WTC11 (cell line): ENCODE results near the gene AKAP13. TPM values are rescaled to one million over a fixed set of nuclear protein-coding genes. Genes with fewer than 3 reads are reported as not detected.

Experiments
- ATAC-seq: fragments of 200-7000 bp; cut with Tn5 transposase; 2 replicates; pipeline ENCODE4 v1.10.0; 2021; ENCODE audit warnings: mild to moderate bottlenecking, moderate library complexity
- CTCF ChIA-PET: fragments of 300-600 bp; sonication (Branson Sonifier 250); formaldehyde crosslinking; loops from one replicate; lab custom pipeline; 2021; ENCODE audit warnings: antibody characterized with exemption; lab: Charles Lee
- POLR2A ChIA-PET: fragments of 350-600 bp; sonication (Branson Sonifier 250); formaldehyde crosslinking; loops from one replicate; lab custom pipeline; 2021; ENCODE audit warnings: antibody characterized with exemption; lab: Charles Lee
- DNase-seq: peaks from one replicate; pipeline ENCODE4 v3.0.0; 2021; ENCODE audit warnings: low spot score
- H3K27ac Mint-ChIP-seq: 2 replicates; pipeline ENCODE4 v1.8.0; 2021; ENCODE audit warnings: mixed read lengths
- H3K27me3 Mint-ChIP-seq: 2 replicates; pipeline ENCODE4 v1.8.0; 2021; ENCODE audit warnings: low read depth, mild to moderate bottlenecking, moderate library complexity, mixed read lengths
- H3K36me3 Mint-ChIP-seq: 2 replicates; pipeline ENCODE4 v1.8.0; 2021; ENCODE audit warnings: mixed read lengths
- H3K4me1 Mint-ChIP-seq: 2 replicates; pipeline ENCODE4 v1.8.0; 2022; ENCODE audit warnings: mixed read lengths
- H3K4me3 Mint-ChIP-seq: 2 replicates; pipeline ENCODE4 v1.8.0; 2021; ENCODE audit warnings: mild to moderate bottlenecking, moderate library complexity, mixed read lengths
- H3K9me3 Mint-ChIP-seq: 2 replicates; pipeline ENCODE4 v1.8.0; 2021; ENCODE audit warnings: mixed read lengths
- FOXJ3 ChIP-seq: sonication (generic); formaldehyde crosslinking; IDR thresholded peaks from 2 replicates; pipeline ENCODE4 v1.9.0; 2021; ENCODE audit warnings: missing genetic modification reagents, mild to moderate bottlenecking, borderline replicate concordance
- GABPB1 ChIP-seq: sonication (generic); formaldehyde crosslinking; IDR thresholded peaks from 2 replicates; pipeline ENCODE4 v1.8.1; 2023; ENCODE audit warnings: mild to moderate bottlenecking, missing genetic modification reagents
- KAT7 ChIP-seq: sonication (generic); formaldehyde crosslinking; IDR thresholded peaks from 2 replicates; pipeline ENCODE4 v1.8.1; 2023; ENCODE audit warnings: missing genetic modification reagents, mild to moderate bottlenecking, borderline replicate concordance
- MXD4 ChIP-seq: fragments of 250-450 bp; sonication (Bioruptor Pico); IDR thresholded peaks from 2 replicates; pipeline ENCODE4 v1.8.0; 2021; ENCODE audit warnings: mild to moderate bottlenecking, moderate library complexity, borderline replicate concordance
- MYBL2 ChIP-seq: sonication (generic); formaldehyde crosslinking; IDR thresholded peaks from 2 replicates; pipeline ENCODE4 v1.8.1; 2023; ENCODE audit warnings: mild to moderate bottlenecking, moderate library complexity, missing genetic modification reagents
- NR2C2 ChIP-seq: sonication (generic); formaldehyde crosslinking; IDR thresholded peaks from 2 replicates; pipeline ENCODE4 v1.8.0; 2022; ENCODE audit warnings: mild to moderate bottlenecking, missing genetic modification reagents
- PRRX2 ChIP-seq: fragments of 250-450 bp; sonication (Bioruptor Pico); IDR thresholded peaks from 2 replicates; pipeline ENCODE4 v1.8.0; 2021; ENCODE audit warnings: mild to moderate bottlenecking
- SP1 ChIP-seq: sonication (generic); formaldehyde crosslinking; conservative IDR thresholded peaks from 2 replicates; pipeline ENCODE4 v1.8.1; 2022; ENCODE audit warnings: missing genetic modification reagents
- TEAD1 ChIP-seq: sonication (generic); formaldehyde crosslinking; IDR thresholded peaks from 2 replicates; pipeline ENCODE4 v1.8.0; 2022; ENCODE audit warnings: mild to moderate bottlenecking, missing genetic modification reagents
- ZNF121 ChIP-seq: sonication (generic); formaldehyde crosslinking; IDR thresholded peaks from 2 replicates; pipeline ENCODE4 v1.8.0; 2023; ENCODE audit warnings: missing genetic modification reagents
- ZNF317 ChIP-seq: sonication (generic); formaldehyde crosslinking; IDR thresholded peaks from 2 replicates; pipeline ENCODE4 v1.8.1; 2023; ENCODE audit warnings: low read depth, mild to moderate bottlenecking, moderate library complexity, missing genetic modification reagents, borderline replicate concordance
- ZNF423 ChIP-seq: fragments of 250-450 bp; sonication (Bioruptor Pico); IDR thresholded peaks from 2 replicates; pipeline ENCODE4 v2.1.2; 2022; ENCODE audit warnings: mild to moderate bottlenecking, moderate library complexity
- total RNA-seq: library from RNA; stranded (reverse); gene quantifications from 3 replicates; pipeline ENCODE4 v1.2.3, GENCODE V29; 2021
- TF ChIP-seq, protein P1 (sequence below): sonication (generic); formaldehyde crosslinking; conservative IDR thresholded peaks from 2 replicates; pipeline ENCODE4 v1.8.1; 2022; ENCODE audit warnings: mild to moderate bottlenecking, missing genetic modification reagents
- TF ChIP-seq, protein P2 (sequence below): sonication (generic); formaldehyde crosslinking; IDR thresholded peaks from 2 replicates; pipeline ENCODE4 v1.8.1; 2022; ENCODE audit warnings: low read depth, missing genetic modification reagents, borderline replicate concordance
- TF ChIP-seq, protein P3 (sequence below): fragments of 250-450 bp; sonication (Bioruptor Pico); IDR thresholded peaks from 2 replicates; pipeline ENCODE4 v1.9.0; 2021; ENCODE audit warnings: moderate library complexity, mild to moderate bottlenecking, inconsistent platforms, borderline replicate concordance
- TF ChIP-seq, protein P4 (sequence below): sonication (generic); formaldehyde crosslinking; IDR thresholded peaks from 2 replicates; pipeline ENCODE4 v1.8.1; 2023; ENCODE audit warnings: mild to moderate bottlenecking, missing genetic modification reagents
- TF ChIP-seq, protein P5 (sequence below): sonication (generic); formaldehyde crosslinking; IDR thresholded peaks from 2 replicates; pipeline ENCODE4 v1.8.1; 2023; ENCODE audit warnings: mild to moderate bottlenecking, moderate library complexity, missing genetic modification reagents

AKAP13 gene
- total RNA-seq, 1 experiment from 2014 or later = 50.3 TPM

DNA sequence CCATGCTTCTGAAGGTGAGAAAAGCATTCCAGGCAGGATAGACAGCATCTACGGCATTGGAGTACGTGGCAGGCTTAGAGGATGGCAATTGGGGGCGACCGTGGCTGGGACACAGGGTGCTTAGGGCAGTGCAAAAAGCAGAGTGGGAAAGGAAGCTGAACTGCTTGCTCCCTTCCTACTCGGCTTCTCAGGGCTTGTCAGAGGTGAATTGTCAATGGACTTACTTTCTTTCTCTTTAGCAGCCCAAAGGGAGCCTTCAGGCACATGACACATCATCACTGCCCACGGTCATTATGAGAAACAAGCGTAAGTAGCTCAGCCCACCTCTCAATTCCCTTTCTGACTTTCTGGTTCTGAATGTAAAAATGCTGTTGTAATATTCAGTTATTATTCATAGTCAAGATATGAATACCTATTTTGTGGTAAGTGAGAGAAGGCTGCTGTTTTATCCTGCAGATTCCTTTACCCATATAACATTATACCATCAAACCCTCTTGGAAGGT, 330.0 kb downstream of the AKAP13 start:
- ATAC-seq (no peak), DNase-seq (no peak)
- no peaks in the 10 kb centered on the region for H3K27me3 Mint-ChIP-seq
- H3K4me1 Mint-ChIP-seq = peaks cover 22% of the 10 kb centered on the region
- ChIA-PET CTCF (interaction anchor here (0.5 kb wide), 1 partner anchor 233 kb away, joined by 3 read pairs; no protein-coding TSS in a partner anchor), POLR2A (no interaction called here)
- peaks cover 18% of the 10 kb centered on the region for H3K36me3 Mint-ChIP-seq
- no peak overlapping the region for H3K4me3 Mint-ChIP-seq
- no peak for TF ChIP-seq SP1 (CRISPR knock-in tag)
- TF ChIP-seq, protein P1, sequence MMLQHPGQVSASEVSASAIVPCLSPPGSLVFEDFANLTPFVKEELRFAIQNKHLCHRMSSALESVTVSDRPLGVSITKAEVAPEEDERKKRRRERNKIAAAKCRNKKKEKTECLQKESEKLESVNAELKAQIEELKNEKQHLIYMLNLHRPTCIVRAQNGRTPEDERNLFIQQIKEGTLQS (CRISPR knock-in tag) = no peak
- H3K9me3 Mint-ChIP-seq = no peaks in the 10 kb centered on the region
- H3K27ac Mint-ChIP-seq = no peak overlapping the region

DNA sequence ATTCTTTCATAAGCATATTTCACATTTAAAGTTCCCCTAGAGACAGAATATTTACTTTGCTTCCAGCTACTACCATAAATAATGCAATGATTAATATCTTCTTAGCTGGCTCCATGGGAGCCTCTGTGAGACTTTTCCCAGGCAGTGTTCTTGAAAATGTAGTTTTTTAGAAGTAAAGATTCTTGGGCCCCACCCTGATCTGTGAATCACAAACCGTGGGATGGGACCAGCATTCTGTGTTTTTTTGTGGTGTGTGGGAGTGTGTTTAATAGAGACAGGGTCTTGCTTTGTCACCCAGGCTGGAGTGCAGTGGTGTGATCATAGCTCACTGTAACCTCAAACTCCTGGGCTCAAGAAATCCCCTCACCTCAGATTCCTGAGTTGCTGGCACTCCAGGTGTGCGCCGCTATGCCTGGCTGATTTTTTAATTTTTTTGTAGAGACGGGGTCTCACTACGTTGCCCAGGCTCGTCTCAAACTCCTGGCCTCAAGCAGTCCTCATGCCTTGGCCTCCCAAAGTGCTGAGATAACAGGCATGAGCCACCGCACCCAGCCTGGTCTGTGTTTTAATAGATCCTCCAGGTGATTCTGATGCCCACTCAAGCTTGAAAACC, 331.3 kb downstream of the AKAP13 start:
- POLR2A ChIA-PET = no interaction called here
- Mint-ChIP-seq H3K4me1 (peaks cover 18% of the 10 kb centered on the region), H3K36me3 (peaks cover 18% of the 10 kb centered on the region), H3K27ac (no peak overlapping the region), H3K9me3 (no peaks in the 10 kb centered on the region), H3K4me3 (no peak overlapping the region)
- CTCF ChIA-PET = interaction anchor here (1.0 kb wide), 1 partner anchor 147 kb away, joined by 4 read pairs; no protein-coding TSS in a partner anchor
- DNase-seq (no peak), ATAC-seq (no peak)
- TF ChIP-seq, protein P2, sequence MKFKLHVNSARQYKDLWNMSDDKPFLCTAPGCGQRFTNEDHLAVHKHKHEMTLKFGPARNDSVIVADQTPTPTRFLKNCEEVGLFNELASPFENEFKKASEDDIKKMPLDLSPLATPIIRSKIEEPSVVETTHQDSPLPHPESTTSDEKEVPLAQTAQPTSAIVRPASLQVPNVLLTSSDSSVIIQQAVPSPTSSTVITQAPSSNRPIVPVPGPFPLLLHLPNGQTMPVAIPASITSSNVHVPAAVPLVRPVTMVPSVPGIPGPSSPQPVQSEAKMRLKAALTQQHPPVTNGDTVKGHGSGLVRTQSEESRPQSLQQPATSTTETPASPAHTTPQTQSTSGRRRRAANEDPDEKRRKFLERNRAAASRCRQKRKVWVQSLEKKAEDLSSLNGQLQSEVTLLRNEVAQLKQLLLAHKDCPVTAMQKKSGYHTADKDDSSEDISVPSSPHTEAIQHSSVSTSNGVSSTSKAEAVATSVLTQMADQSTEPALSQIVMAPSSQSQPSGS (CRISPR knock-in tag) = no peak
- TF ChIP-seq ZNF121 = 0 out of 2 replicates have a peak, but pooled peaks have one; percentile 50
- TF ChIP-seq, all 79 proteins: peak for 1
- no peaks in the 10 kb centered on the region for H3K27me3 Mint-ChIP-seq

DNA sequence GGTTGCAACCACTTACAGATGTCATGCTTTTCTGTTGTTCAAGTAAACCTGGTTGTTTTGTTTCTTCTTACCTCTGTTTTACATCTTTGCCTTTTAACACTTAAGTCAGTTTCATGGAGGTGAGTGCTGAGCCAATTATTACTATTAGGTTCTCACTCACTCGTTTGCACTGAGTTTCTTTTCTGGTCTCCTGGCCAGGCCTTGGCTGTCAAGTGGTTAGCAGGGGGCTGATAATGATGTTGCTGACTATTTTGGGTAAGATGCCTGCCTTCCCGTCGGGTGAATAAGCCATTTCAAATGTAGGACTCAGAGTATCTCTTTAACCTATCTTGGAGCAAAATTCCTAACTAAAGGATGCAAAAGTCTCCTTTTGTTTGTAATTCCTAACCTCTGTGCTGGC, 335.9 kb downstream of the AKAP13 start:
- ATAC-seq = no peak
- ChIA-PET POLR2A (no interaction called here), CTCF (no interaction called here)
- Mint-ChIP-seq H3K36me3 (peaks cover 30% of the 10 kb centered on the region), H3K9me3 (no peaks in the 10 kb centered on the region), H3K27ac (no peak overlapping the region), H3K4me1 (no peaks in the 10 kb centered on the region), H3K4me3 (no peak overlapping the region), H3K27me3 (no peaks in the 10 kb centered on the region)
- DNase-seq = no peak
- TF ChIP-seq, protein P3, sequence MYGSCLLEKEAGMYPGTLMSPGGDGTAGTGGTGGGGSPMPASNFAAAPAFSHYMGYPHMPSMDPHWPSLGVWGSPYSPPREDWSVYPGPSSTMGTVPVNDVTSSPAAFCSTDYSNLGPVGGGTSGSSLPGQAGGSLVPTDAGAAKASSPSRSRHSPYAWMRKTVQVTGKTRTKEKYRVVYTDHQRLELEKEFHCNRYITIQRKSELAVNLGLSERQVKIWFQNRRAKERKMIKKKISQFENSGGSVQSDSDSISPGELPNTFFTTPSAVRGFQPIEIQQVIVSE (CRISPR knock-in tag) = no peak
- TF ChIP-seq TEAD1 (CRISPR knock-in tag) (no peak), KAT7 (CRISPR knock-in tag) (no peak), GABPB1 (no peak)
- TF ChIP-seq, protein P1 (CRISPR knock-in tag) = no peak
- TF ChIP-seq, protein P2 (CRISPR knock-in tag) = no peak
- TF ChIP-seq, protein P4, sequence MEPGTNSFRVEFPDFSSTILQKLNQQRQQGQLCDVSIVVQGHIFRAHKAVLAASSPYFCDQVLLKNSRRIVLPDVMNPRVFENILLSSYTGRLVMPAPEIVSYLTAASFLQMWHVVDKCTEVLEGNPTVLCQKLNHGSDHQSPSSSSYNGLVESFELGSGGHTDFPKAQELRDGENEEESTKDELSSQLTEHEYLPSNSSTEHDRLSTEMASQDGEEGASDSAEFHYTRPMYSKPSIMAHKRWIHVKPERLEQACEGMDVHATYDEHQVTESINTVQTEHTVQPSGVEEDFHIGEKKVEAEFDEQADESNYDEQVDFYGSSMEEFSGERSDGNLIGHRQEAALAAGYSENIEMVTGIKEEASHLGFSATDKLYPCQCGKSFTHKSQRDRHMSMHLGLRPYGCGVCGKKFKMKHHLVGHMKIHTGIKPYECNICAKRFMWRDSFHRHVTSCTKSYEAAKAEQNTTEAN (CRISPR knock-in tag) = no peak

DNA sequence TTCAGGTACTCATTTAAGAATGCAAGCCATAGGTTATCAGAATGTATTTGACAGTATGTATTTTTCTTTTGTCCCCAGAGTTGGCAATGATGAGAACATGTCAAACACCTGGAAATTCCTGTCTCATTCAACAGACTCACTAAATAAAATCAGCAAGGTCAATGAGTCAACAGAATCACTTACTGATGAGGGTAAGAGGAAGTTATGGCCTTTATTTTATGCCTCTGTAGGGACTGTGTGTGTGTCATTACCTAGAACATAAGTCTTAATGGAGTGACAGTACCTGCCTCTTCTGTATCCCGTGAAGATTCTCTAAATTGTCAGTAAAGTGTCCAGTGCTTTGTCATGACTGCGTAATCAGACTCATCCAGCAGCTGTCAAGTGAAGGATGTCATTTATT, 336.8 kb downstream of the AKAP13 start:
- Mint-ChIP-seq H3K36me3 (peaks cover 26% of the 10 kb centered on the region), H3K27ac (no peak overlapping the region), H3K9me3 (no peaks in the 10 kb centered on the region), H3K4me1 (no peaks in the 10 kb centered on the region), H3K27me3 (no peaks in the 10 kb centered on the region), H3K4me3 (no peak overlapping the region)
- ATAC-seq (no peak), DNase-seq (no peak)
- CTCF ChIA-PET = no interaction called here
- POLR2A ChIA-PET = no interaction called here
- TF ChIP-seq ZNF423 (CRISPR knock-in tag) = no peak
- TF ChIP-seq PRRX2 (CRISPR knock-in tag) = no peak
- TF ChIP-seq FOXJ3 (CRISPR knock-in tag) = no peak
- TF ChIP-seq ZNF317 (CRISPR knock-in tag) = no peak
- no peak for TF ChIP-seq MYBL2 (CRISPR knock-in tag)
- TF ChIP-seq, protein P5, sequence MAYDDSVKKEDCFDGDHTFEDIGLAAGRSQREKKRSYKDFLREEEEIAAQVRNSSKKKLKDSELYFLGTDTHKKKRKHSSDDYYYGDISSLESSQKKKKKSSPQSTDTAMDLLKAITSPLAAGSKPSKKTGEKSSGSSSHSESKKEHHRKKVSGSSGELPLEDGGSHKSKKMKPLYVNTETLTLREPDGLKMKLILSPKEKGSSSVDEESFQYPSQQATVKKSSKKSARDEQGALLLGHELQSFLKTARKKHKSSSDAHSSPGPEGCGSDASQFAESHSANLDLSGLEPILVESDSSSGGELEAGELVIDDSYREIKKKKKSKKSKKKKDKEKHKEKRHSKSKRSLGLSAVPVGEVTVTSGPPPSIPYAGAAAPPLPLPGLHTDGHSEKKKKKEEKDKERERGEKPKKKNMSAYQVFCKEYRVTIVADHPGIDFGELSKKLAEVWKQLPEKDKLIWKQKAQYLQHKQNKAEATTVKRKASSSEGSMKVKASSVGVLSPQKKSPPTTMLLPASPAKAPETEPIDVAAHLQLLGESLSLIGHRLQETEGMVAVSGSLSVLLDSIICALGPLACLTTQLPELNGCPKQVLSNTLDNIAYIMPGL (CRISPR knock-in tag) = no peak
- TF ChIP-seq ZNF121 = no peak
- TF ChIP-seq NR2C2 (CRISPR knock-in tag) = no peak
- TF ChIP-seq MXD4 (CRISPR knock-in tag) = no peak
- TF ChIP-seq, protein P1 (CRISPR knock-in tag) = no peak
